Astrocyte of the cerebellum (primary cell): ENCODE results near the gene FBLN2.

Experiments
- DNase-seq: peaks from one replicate; pipeline ENCODE4 v3.0.0-alpha.2; 2011; ENCODE audit warnings: low read depth
- H3K4me3 ChIP-seq: 2 replicates; pipeline ENCODE4 v1.5.1; 2011; ENCODE audit warnings: mild to moderate bottlenecking, low read depth, low read length, moderate library complexity
- in situ Hi-C: cut with HindIII; loops from 2 replicates; pipeline ENCODE4 v1.10.0; 2017; ENCODE audit warnings: low sequenced_read_pairs
- TF ChIP-seq, protein P1 (sequence below): IDR thresholded peaks from 2 replicates; pipeline ENCODE4 v1.5.1; 2012; ENCODE audit warnings: low read length, low read depth, moderate library complexity, mild to moderate bottlenecking; ENCODE audit errors: missing control alignments

The FBLN2 gene

GRCh38 chr3:13669457-13669856, 120.5 kb downstream of the FBLN2 start:
- H3K4me3 ChIP-seq = no peak overlapping the region
- DNase-seq = no peak
- in situ Hi-C loops = no loop called here
- TF ChIP-seq, protein P1, sequence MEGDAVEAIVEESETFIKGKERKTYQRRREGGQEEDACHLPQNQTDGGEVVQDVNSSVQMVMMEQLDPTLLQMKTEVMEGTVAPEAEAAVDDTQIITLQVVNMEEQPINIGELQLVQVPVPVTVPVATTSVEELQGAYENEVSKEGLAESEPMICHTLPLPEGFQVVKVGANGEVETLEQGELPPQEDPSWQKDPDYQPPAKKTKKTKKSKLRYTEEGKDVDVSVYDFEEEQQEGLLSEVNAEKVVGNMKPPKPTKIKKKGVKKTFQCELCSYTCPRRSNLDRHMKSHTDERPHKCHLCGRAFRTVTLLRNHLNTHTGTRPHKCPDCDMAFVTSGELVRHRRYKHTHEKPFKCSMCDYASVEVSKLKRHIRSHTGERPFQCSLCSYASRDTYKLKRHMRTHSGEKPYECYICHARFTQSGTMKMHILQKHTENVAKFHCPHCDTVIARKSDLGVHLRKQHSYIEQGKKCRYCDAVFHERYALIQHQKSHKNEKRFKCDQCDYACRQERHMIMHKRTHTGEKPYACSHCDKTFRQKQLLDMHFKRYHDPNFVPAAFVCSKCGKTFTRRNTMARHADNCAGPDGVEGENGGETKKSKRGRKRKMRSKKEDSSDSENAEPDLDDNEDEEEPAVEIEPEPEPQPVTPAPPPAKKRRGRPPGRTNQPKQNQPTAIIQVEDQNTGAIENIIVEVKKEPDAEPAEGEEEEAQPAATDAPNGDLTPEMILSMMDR = no peak

- TF ChIP-seq, protein P1 = no peak
- no peak for DNase-seq
- no peak overlapping the region for H3K4me3 ChIP-seq
- in situ Hi-C loops = no loop called here
Measured at GRCh38 chr3:13670292-13670691, 121.4 kb downstream of the FBLN2 start.

DNA sequence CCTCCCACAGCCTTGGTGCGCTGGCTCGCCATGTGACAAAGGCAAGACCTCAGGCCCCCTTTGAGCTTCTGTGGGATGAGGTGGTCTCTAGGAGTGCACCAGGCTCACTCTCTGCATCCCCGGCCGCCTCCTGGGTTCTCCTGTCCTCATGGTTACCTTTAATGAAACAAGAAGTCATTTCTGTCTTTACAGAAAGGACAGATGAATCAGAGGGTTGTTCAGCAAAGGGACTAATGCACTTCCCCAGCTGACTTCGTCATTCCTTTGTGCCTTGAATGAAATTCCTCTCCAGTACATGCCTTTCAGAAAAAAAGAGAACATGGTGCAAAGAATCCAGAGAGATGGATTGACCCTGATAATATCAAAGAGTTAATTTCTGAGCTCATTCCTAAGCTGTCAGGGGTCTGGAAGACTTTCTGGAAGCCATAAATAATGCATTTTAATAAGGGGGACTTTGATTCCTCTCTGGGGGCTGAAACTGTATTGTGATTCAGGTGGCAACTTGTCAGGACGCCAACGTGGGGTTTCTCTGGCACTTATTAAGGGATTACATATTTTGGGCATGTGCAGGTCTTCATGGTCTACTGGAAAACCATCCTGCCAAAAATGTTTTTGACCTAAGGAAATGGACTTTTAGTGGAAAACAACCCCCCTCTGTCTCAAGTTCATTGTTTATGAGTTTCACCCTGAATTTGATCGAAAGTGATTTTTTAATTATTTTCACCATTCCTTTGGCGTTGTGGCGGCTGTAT, 122.7 kb downstream of the FBLN2 start:
- no peak for DNase-seq
- TF ChIP-seq, protein P1 = no peak
- H3K4me3 ChIP-seq = no peak overlapping the region
- in situ Hi-C loops = no loop called here

GRCh38 chr3:13673207-13673606, 124.3 kb downstream of the FBLN2 start:
- TF ChIP-seq, protein P1 = peak; percentile 30
- H3K4me3 ChIP-seq = no peak overlapping the region
- in situ Hi-C loops = no loop called here
- no peak for DNase-seq

DNA sequence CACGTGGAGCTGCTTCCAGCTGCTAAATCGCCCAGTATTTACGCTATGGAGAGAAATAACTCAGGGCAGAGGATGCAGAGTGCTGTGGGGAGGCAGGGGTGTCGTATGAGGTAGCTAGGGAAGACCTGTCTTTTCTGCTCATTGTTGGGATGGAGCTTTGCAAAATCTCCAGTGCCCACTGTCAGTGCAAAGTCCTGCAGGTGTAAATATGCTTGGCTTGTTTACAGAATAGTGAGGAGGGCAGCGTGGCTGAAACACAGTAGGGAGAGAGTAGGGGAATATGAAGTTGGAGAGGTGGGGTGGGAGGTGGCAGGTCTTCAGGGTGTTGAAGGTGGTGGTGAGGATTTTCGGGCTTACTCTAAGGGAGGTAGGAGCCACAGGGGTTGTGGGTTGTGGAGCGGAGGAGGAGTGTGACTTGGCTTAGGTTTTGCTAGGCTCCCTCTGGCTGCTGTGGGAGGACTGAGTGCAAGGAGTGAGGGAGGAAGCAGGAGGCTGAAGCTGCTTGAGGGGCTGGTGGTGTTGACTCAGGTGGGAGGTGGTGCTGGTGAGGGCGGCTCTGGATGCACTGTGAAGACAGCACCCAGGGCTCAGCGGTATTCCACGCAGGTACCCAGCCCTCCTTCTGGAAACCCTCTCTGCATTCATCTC, 125.7 kb downstream of the FBLN2 start:
- no peak for DNase-seq
- H3K4me3 ChIP-seq = no peak overlapping the region

GRCh38 chr3:13676356-13677017, 127.6 kb downstream of the FBLN2 start:
- in situ Hi-C loops = no loop called here
- DNase-seq = no peak
- H3K4me3 ChIP-seq = no peak overlapping the region
- TF ChIP-seq, protein P1 = no peak

More for the DNA sequence above, 125.7 kb downstream of the FBLN2 start:
- TF ChIP-seq, protein P1 = no peak
- in situ Hi-C loops = no loop called here
